Stomach (tissue), 4 donors: ENCODE data around the gene GRIA4.

Source experiments
- EP300 ChIP-seq: sonication (generic); formaldehyde crosslinking; IDR thresholded peaks from one replicate; pipeline ENCODE4 v1.6.1; 2017; ENCODE audit warnings: antibody characterized with exemption
- POLR2A ChIP-seq, 4 donors: fragments of 450-650 bp; IDR thresholded peaks; one replicate each; pipeline ENCODE4 v1.6.1; 2016; ENCODE audit warnings: antibody characterized with exemption in 4 of 4, control low read depth in 2 of 4, mild to moderate bottlenecking in 1 of 4, moderate library complexity in 1 of 4
- POLR2AphosphoS5 ChIP-seq, 3 donors: sonication (generic); formaldehyde crosslinking; IDR thresholded peaks; one replicate each; pipeline ENCODE4 v1.6.1; 2016; ENCODE audit warnings: antibody characterized with exemption in 3 of 3
- TF ChIP-seq, protein P1 (sequence below), 7 experiments: fragments of 450-650 bp in 4 of 7; fragments of 200-600 bp in 3 of 7; sonication (generic) in 3 of 7; IDR thresholded peaks; one replicate each; pipeline ENCODE4 v1.5.1; 2016 to 2019; ENCODE audit warnings: antibody characterized with exemption in 7 of 7, control low read depth in 2 of 7, mild to moderate bottlenecking in 1 of 7

- TF ChIP-seq POLR2AphosphoS5 (IDR thresholded peaks at IDR 0.05) (no peak), EP300 (no peak), POLR2A (IDR thresholded peaks at IDR 0.05) (no peak)
- TF ChIP-seq, protein P1, sequence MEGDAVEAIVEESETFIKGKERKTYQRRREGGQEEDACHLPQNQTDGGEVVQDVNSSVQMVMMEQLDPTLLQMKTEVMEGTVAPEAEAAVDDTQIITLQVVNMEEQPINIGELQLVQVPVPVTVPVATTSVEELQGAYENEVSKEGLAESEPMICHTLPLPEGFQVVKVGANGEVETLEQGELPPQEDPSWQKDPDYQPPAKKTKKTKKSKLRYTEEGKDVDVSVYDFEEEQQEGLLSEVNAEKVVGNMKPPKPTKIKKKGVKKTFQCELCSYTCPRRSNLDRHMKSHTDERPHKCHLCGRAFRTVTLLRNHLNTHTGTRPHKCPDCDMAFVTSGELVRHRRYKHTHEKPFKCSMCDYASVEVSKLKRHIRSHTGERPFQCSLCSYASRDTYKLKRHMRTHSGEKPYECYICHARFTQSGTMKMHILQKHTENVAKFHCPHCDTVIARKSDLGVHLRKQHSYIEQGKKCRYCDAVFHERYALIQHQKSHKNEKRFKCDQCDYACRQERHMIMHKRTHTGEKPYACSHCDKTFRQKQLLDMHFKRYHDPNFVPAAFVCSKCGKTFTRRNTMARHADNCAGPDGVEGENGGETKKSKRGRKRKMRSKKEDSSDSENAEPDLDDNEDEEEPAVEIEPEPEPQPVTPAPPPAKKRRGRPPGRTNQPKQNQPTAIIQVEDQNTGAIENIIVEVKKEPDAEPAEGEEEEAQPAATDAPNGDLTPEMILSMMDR (IDR thresholded peaks at IDR 0.05): no peak
These were observed 271.2 kb downstream of the GRIA4 start for GRCh38 chr11:105881027-105881426.
